ENCODE results near the gene TFIP11. TPM values are rescaled to one million over a fixed set of nuclear protein-coding genes. Genes with fewer than 3 reads are reported as not detected.
"Not testable (repeated sequence)": the region's sequence is repeated elsewhere in the genome, so short reads cannot be mapped to it uniquely, and the experiment has no call there.

TFIP11 gene
- total RNA-seq, 1 donor from 2014 or later: 22.3 TPM

- intact Hi-C loops (cut with micrococcal nuclease): no loop called here
- DNase-seq (no peak), ATAC-seq (peak; percentile 12)
Measured at GRCh38 chr22:26544489-26544888, 32.2 kb upstream of the TFIP11 start.

DNA sequence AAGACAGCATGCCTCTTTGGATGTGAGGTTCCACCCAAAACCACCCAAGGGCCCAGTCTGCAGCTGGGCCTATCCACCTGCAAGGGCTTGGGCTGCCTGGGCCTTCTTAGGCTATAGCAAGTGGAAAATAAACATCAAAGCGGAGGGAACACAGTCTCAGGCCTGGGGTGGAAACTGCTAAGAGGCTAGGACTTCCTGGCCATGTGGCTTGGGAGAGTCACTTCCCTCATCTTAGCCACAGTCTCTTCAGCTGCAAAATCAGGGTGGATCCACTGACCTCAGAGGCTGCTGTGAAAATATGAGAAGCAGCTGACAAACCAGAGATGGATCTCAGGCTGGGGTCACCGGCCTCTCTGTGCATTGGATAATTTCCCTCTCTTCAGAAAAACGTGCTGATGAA is 30.6 kb upstream of the TFIP11 start:
- peak; percentile 20 for ATAC-seq
- intact Hi-C loops (cut with micrococcal nuclease): no loop called here

DNA sequence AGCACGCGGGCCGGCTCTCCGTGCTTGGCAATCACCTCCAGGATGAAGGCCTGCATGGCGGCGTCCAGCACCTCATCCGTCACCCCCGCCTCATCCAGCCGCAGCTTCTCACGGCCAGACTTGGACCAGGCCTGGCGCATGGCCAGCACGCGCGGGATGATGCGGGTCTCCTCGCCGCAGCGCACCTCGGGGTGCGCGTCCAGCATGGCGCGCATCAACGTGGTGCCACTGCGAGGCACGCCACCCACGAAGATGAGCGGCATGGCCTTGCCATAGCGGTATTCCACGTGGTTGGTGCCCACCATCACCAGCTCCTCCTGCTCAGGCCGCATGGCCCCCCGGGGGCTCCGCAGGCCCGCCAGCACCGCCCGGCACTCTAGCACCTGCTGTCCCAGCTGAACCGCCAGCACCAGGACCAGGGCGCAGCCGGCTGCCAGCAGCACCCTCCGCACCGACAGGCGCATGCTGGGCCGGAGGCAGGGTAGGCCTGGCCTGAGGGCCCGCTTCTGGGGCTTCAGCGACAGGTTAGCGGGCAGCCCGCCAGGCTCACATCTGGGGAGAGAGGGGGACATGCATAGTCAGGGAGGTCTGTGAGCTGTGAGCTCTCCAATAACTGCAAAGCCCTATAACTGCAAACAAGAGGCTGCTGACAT is 29.0 kb upstream of the TFIP11 start:
- ATAC-seq: no peak

More for the DNA sequence above, 30.6 kb upstream of the TFIP11 start:
- DNase-seq: no peak

DNA sequence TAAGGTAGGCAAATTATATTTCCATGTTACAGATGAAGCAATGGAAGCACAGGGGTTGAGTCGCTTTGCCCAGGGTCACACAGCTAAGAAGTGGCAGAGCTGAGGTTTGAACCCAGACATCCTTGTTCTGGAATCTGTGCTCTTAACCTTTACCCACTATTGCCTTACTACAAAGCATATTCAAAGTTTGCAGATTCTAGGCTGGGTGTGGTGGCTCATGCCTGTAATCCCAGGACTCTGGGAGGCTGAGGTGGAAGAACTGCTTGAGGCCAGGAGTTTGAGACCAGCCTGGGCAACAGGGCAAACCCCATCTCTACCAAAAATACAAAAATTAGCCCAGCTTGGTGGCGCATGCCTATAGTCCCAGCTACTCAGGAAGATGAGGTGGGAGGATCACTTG is 27.8 kb upstream of the TFIP11 start:
- DNase-seq (no peak), ATAC-seq (no peak)
- intact Hi-C loops (cut with micrococcal nuclease): no loop called here

More for the DNA sequence above, 29.0 kb upstream of the TFIP11 start:
- DNase-seq: no peak
- intact Hi-C loops (cut with micrococcal nuclease): no loop called here

GRCh38 chr22:26536762-26537134 is 24.5 kb upstream of the TFIP11 start:
- ATAC-seq (no peak), DNase-seq (no peak)
- intact Hi-C loops (cut with micrococcal nuclease): no loop called here

DNA sequence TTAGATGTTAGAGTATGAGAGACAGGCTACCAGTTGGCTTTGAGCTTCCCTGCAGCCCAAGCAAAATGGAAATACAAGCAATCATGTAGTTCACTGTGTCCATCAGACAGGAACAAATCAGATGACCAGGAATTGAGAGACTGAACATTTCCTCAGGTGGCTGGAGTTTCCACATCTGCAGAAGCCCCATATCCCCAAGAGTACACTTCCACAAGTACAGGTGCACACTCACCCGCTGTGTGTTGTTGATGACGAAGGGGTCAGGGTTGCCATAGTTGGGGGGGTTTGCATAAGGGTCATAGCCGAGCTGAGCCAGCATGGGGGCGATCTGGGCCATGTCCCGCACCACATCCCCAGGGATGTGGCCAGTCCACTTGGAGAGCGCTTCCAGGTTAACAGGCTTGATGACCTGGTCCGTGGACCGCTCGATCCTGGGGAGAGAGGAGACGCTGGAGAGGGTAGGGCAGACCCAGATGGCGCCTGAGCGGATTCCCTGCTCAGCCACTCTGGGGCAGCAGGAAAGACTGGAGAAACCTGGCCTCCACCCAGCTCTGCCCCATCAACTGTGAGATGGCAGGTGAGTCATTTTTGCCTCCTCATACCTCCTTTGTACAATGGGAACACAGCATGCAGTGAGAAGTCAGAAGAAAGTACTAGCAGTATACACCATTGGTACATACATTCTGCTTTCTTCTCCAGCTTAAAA is 23.9 kb upstream of the TFIP11 start:
- no peak for DNase-seq
- ATAC-seq: no peak
- intact Hi-C loops (cut with micrococcal nuclease): no loop called here

- DNase-seq: no peak
- no peak for ATAC-seq
- intact Hi-C loops (cut with micrococcal nuclease): no loop called here
Measured at GRCh38 chr22:26535603-26535908, 23.3 kb upstream of the TFIP11 start.

DNA sequence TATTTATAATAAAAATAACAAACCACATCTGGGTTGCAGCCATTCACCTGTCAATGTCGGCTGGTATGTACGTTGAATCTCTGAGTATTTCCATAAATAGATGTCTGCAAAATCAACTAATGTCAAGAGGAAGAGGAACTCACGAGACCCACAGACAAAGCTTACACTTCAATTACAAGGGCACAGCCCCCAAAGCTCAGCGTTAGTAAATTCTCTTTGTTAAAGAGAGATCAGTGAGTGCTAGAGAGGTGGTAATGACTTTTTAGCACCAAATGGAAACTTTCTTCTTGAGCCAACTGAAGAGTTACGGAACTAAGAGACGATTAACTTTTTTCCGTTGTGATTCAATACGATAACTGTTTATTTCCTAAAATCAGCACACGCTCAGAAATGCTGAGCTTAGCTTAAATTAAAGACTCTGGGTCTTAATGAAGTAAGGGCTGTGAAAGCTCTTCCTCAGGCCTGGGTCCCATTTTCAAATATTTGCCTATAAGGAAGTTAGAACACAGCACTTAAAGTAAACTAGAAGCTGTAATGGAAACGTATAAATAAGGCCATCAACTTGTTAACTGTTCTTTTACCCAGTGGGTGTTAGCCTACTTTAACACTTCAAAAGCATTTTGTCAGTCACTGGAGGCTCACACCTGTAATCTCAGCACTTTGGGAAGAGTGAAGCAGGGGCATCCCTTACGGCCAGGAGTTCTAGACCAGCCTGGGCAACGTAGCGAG is 22.8 kb upstream of the TFIP11 start:
- no peak for DNase-seq
- ATAC-seq: no peak
- intact Hi-C loops (cut with micrococcal nuclease): no loop called here

- no peak for ATAC-seq
- no peak for DNase-seq
- intact Hi-C loops (cut with micrococcal nuclease): no loop called here
Measured at GRCh38 chr22:26534171-26534855, 22.0 kb upstream of the TFIP11 start.

- DNase-seq (no peak), ATAC-seq (no peak)
- intact Hi-C loops (cut with micrococcal nuclease): no loop called here
Measured at GRCh38 chr22:26529345-26529744, 17.1 kb upstream of the TFIP11 start.

DNA sequence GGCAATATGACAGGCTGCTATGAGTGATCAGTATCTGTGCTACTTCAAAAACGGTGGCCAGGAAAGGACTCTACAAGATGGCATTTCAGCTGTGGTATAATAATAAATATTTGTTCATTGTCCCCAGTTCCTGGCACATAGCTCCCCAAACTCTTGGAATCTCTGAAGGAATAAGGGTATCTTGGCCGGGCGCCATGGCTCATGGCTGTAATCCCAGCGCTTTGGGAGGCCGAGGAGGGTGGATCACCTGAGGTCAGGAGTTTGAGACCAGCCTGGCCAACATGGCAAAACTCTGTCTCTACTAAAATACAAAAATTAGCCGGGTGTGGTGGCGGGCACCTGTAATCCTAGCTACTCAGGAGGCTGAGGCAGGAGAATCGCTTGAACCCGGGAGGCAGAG is 16.2 kb upstream of the TFIP11 start:
- intact Hi-C loops (cut with micrococcal nuclease); DNase-seq; ATAC-seq: not testable (repeated sequence)

- peak; percentile 46 for DNase-seq
- intact Hi-C loops (cut with micrococcal nuclease): no loop called here
Measured at GRCh38 chr22:26527574-26528465, 15.5 kb upstream of the TFIP11 start.

GRCh38 chr22:26527167-26527566 is 14.9 kb upstream of the TFIP11 start:
- DNase-seq (no peak), ATAC-seq (peak; percentile 46)
- intact Hi-C loops (cut with micrococcal nuclease): no loop called here

More at GRCh38 chr22:26527574-26528465, 15.5 kb upstream of the TFIP11 start:
- peak; percentile 94 for ATAC-seq

DNA sequence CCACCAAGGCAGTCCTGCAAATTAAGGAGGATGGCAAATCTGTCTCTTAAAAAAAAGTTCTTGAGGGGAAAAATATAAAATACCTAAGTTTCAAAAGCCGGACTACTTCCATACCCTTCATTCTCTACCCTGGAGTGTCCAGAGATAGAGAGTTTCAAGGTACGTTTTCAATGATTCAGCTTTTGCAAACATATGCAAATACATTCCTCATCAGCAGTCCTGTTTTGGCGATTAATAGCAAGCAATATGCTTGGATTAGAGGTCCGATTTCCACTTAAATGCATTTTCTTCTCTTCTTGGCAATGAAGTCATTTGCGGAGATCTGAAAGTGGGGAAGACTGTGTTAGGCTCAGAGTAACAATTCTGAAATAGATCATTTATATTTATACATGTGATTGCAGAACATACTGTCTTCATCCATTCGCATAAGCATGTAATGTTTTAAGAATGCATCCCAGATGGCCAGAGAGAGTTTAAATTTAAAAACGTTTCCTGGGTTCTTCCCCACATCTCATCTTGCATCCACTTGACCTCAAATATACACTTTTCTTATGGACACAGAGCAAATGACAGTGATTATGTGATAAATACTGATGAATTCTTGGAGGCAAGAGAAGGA is 13.8 kb upstream of the TFIP11 start:
- DNase-seq (no peak), ATAC-seq (no peak)
- intact Hi-C loops (cut with micrococcal nuclease): no loop called here

DNA sequence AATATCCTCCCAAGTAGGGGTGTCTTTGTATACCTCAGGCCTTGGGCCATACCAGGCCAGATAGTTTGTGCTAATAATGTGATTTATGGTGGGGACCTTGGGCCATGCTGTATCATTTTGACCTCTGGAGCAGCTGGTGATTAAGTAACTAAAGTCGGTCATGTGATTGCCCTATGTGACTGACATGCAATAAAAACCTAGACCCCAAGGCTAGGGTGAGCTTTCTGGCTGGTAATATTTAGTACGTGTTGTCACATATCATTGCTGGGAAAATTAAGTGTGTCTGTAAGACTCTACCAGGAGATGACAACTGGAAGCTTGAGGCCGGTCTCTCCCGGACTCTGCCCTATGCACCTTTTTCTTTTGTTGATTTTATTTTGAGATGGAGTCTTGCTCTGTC is 12.6 kb upstream of the TFIP11 start:
- intact Hi-C loops (cut with micrococcal nuclease): no loop called here
- no peak for ATAC-seq
- DNase-seq: no peak

DNA sequence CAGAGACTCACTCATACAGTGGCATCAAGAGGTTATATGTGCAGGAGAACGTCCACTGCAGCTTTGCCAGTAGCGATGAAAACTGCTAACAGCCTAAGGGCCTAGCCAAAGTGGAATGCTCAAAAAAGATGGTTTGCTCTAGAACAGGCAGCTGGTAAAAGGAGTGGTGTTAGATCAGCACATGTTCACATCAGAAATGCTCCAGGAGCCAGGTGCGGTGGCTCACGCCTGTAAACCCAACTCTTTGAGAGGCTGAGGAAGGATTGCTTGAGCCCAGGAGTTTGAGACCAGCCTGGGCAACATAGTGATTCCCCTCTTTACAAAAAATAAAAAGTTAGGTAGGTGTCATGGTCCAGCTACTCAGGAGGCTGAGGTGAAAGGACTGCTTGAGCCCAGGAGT is 10.3 kb upstream of the TFIP11 start:
- ATAC-seq: no peak
- DNase-seq: no peak
- intact Hi-C loops (cut with micrococcal nuclease): no loop called here

DNA sequence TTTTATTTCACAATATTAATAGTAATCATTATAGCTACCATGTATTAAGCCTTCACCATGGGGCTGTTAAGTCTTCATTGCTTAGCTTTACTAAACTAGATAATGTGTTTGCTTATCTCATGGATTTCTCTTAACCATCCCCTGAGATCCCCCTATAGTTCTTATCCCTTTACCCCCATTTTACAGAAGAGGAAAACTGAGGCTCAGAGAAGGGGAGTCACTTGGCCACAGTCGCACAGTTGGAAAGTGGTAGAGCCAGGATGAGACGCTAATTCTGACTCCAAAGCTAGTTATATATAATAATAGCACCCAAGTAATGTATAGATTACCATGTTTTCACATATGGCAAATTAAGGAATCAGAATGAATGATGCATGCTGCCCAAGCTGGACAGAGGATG is 9.7 kb upstream of the TFIP11 start:
- intact Hi-C loops (cut with micrococcal nuclease): no loop called here
- no peak for ATAC-seq
- no peak for DNase-seq

GRCh38 chr22:26517429-26517828 is 5.2 kb upstream of the TFIP11 start:
- DNase-seq (no peak), ATAC-seq (no peak)
- intact Hi-C loops (cut with micrococcal nuclease): no loop called here

DNA sequence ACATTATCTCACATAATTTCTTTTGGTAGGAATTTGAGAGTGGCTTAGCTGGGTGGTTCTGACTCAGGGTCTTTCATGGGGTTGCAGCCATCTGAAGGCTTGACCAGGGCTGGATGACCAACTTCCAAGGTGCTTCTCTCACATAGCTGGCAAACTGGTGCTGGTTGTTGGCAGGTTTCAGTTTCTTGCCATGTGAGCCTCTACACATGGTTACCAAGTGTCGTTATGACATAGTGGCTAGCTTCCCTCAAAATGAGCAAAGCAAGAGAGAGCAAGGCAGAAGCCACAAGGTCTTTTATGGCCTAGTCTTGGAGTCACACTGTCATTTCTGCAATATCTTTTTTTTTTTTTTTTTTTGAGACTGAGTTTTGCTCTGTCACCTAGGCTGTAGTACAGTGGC is 4.2 kb upstream of the TFIP11 start:
- DNase-seq (no peak), ATAC-seq (no peak)
- intact Hi-C loops (cut with micrococcal nuclease): no loop called here

All from left ventricle myocardium superior (tissue), 1 donor.